MM.1S (cell line): Measurements from ENCODE around the gene PRKCZ.

ENCODE experiments used
- CTCF ChIP-seq: fragments of 300-600 bp; sonication (generic); IDR thresholded peaks from 2 replicates; pipeline ENCODE4 v1.5.1; 2016; ENCODE audit warnings: antibody characterized with exemption, low read length, mixed read lengths
- EZH2 ChIP-seq: fragments of 300-600 bp; sonication (generic); optimal IDR thresholded peaks from 2 replicates; pipeline ENCODE3; 2017; ENCODE audit warnings: low read depth, mild to moderate bottlenecking, antibody characterized with exemption, low read length, mixed read lengths

DNA sequence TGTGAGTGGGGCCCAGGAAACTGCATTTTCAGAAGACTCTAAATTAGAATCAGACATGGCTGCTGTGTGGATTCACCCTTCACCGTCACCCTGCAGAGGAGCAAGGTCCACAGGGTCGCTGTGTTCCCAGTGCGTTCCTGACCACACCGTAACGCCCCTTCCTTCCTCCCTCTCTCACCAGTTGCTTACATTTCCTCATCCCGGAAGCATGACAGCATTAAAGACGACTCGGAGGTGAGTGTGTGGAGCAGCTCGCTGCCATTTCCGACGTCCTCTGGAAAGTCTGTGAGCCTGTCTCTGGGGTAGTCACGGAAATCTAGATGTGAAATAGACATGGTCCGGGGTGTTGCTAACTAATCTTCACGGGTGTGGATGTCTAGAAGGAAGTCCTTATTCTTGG, 98.5 kb downstream of the PRKCZ start:
- no peak for TF ChIP-seq CTCF
- no peak for TF ChIP-seq EZH2
